Urinary bladder (tissue), 2 donors: ENCODE results near the gene NFKBIE. TPM values are rescaled to one million over a fixed set of nuclear protein-coding genes. Genes with fewer than 3 reads are reported as not detected.

Experiments used
- polyA plus RNA-seq: library from polyadenylated mRNA; stranded (reverse); fragments of 200-250 nt; gene quantifications from one replicate; pipeline ENCODE4 v1.2.3, GENCODE V29; 2013
- small RNA-seq: library from RNA; depleted of rRNA; stranded (forward); fragments of <200 nt; gene quantifications from one replicate; pipeline ENCODE3, GENCODE V24; 2014
- total RNA-seq: library from RNA; depleted of rRNA; stranded (reverse); fragments of >200 nt; gene quantifications from one replicate; pipeline ENCODE4 v1.2.3, GENCODE V29; 2014
- donor health status: healthy.

NFKBIE gene
- total and polyA plus RNA-seq, 2 donors: 2.6 to 5.5 TPM

Small RNA genes within 50 kb of the gene (small RNA-seq; reads per million reads assigned to genes)
- gene RN7SL811P: not detected

Other genes with a start within 250 kb of the NFKBIE start
- gene MRPL14, start 138.1 kb downstream of the NFKBIE start, total RNA-seq: 27.4 TPM
- gene MRPL14, start 138.1 kb downstream of the NFKBIE start, polyA plus RNA-seq: 42.0 TPM
- gene TMEM63B, start 138.0 kb downstream of the NFKBIE start, total RNA-seq: 12.4 TPM
- 20.0 TPM for gene TMEM63B, start 138.0 kb downstream of the NFKBIE start, polyA plus RNA-seq
- 0.53 TPM for gene CAPN11, start 106.7 kb downstream of the NFKBIE start, total RNA-seq
- gene CAPN11, start 106.7 kb downstream of the NFKBIE start, polyA plus RNA-seq: 1.1 TPM
- not detected for gene MYMX, start 48.6 kb downstream of the NFKBIE start, total RNA-seq
- gene MYMX, start 48.6 kb downstream of the NFKBIE start, polyA plus RNA-seq: 0.28 TPM
- gene SLC29A1, start 42.0 kb downstream of the NFKBIE start, total RNA-seq: 16.3 TPM
- gene SLC29A1, start 42.0 kb downstream of the NFKBIE start, polyA plus RNA-seq: 80.1 TPM
- 220 TPM for gene HSP90AB1, start 18.4 kb downstream of the NFKBIE start, total RNA-seq
- gene HSP90AB1, start 18.4 kb downstream of the NFKBIE start, polyA plus RNA-seq: 600 TPM
- 29.4 TPM for gene SLC35B2, start 8.0 kb downstream of the NFKBIE start, total RNA-seq
- 51.3 TPM for gene SLC35B2, start 8.0 kb downstream of the NFKBIE start, polyA plus RNA-seq
- 0.48 TPM for gene TMEM151B, start 4.9 kb upstream of the NFKBIE start, total RNA-seq
- 0.54 TPM for gene TMEM151B, start 4.9 kb upstream of the NFKBIE start, polyA plus RNA-seq
- gene AARS2, start 47.8 kb upstream of the NFKBIE start, total RNA-seq: 13.6 TPM
- gene AARS2, start 47.8 kb upstream of the NFKBIE start, polyA plus RNA-seq: 7.5 TPM
- gene SPATS1, start 77.1 kb upstream of the NFKBIE start, total RNA-seq: not detected
- gene SPATS1, start 77.1 kb upstream of the NFKBIE start, polyA plus RNA-seq: not detected
- gene CDC5L, start 122.2 kb upstream of the NFKBIE start, total RNA-seq: 38.4 TPM
- gene CDC5L, start 122.2 kb upstream of the NFKBIE start, polyA plus RNA-seq: 14.7 TPM